ENCODE data around the gene SHC1.

Gene SHC1

GRCh38 chr1:154937988-154938386 is 32.6 kb downstream of the SHC1 start:
- no peak for DNase-seq (ENCODE audit: low spot score)

DNA sequence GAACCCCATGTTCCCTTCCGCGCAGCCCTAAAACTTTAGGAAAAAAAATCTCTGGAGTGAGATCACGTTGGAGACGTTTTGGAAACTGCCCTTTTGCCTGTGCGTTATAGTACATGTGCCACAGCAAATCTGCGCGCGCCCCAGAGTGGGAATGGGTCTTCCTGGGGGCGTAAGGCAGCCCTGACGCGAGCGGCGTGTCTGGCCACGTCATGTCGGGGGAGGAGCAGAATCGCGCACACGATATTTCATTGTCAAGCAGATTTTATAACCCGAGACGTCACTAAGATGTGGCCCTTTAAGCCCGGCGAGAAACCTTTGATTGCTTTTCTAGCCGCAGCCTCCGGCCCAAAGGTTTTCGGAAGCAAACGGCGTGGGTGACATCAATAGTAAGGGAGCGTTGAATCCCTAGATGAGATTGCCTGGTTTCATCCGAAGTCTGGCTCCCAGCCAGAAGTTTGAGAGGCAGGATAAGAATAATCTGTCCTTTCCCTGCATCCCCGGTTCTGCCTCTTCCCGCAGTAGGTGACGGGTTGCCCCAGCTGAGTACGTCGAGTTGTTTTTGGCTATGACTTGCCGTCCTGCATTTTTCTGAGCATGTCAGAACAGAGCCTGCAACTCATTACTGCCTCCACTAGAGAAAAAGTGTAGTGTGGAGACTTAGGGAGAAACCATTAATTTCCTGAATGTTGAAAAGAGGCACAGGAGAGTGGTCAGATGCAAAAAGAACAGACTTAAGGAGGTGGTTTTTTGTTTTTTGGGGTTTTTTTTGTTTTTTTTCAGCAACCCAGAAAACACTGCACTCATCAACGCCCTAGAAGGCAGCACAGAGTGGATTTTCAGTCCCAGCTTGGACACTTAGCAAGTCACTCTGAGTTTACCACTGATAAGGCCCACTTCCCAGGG is 33.2 kb downstream of the SHC1 start:
- peak; percentile 95 for DNase-seq (ENCODE audit: low spot score)

- peak; percentile 97 for DNase-seq (ENCODE audit: low spot score)
These were observed 33.9 kb downstream of the SHC1 start, which contains the start of gene PMVK for GRCh38 chr1:154936555-154937084. Gene PMVK, minus strand, starts transcription at chr1:154936719. Its CDS starts 34 bp downstream, at chr1:154936685.

- no peak for DNase-seq (ENCODE audit: low spot score)
These were observed 34.6 kb downstream of the SHC1 start for GRCh38 chr1:154935749-154936554.

GRCh38 chr1:154934358-154934948 is 36.1 kb downstream of the SHC1 start:
- no peak for DNase-seq (ENCODE audit: low spot score)

GRCh38 chr1:154931940-154932487 is 38.5 kb downstream of the SHC1 start:
- no peak for DNase-seq (ENCODE audit: low spot score)

DNA sequence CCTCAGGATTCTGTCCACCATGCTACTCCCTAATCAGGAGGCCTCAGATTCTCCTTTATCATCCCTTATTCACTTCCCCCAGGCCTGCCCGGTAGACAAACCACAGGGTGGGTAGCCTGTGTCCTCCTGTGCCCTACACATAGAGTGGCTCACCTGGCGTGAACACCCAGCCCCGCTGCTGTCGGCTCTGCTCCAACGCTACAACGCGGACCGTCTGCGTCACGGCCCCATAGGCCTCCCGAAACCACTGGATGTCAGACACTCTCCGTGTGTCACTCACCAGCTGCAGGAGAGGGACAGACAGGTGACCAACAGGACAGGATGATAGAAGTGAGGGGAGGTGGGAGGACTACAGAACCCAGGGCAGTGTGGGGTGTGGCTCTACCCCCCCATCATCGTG is 44.3 kb downstream of the SHC1 start:
- DNase-seq (ENCODE audit: low spot score) = no peak

- no peak for DNase-seq (ENCODE audit: low spot score)
These were observed 45.0 kb downstream of the SHC1 start for GRCh38 chr1:154925335-154926170.

DNA sequence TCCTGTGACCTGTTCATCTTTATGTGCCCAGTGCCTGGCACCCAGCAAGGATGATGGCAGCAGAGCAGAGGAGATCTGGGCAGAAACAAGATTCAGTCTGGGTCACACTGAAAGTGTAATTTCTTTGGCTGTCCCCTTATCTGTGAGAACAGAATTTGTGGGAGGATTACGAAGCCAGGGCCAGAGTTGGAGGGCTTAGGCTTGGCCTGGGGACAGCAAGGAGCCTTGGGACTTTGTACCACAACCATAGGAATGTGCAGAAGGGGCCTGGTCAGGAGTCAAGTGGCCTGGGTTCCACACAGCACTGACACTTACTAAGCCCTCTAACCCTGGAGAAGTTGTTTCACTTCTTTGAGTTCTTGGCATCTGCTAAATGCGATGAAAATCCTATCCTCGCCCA is 46.9 kb downstream of the SHC1 start:
- DNase-seq (ENCODE audit: low spot score) = no peak

- DNase-seq (ENCODE audit: low spot score) = no peak
These were observed 57.3 kb downstream of the SHC1 start for GRCh38 chr1:154913273-154913672.

DNA sequence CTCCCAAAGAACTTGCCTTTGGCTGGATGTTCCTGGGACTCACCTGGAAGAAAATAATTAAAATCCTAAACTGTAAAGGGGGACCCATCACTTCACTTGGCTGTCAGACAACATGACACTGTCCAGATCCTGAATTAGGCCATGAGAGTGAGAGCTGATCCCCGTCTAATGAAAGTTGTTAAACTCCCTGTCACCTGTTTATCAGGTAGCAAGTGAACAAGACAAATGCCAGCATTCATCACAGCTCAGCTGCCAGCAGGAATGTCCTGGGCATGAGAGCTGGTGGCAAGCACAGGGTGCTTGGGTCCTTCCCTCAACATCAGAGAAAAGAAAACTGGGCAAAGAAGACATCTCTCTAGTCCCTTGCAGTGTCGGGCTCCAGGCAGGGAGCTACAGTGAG is 57.8 kb downstream of the SHC1 start:
- DNase-seq (ENCODE audit: low spot score) = no peak

Small RNA genes within 50 kb of the gene (small RNA-seq; reads per million reads assigned to genes)
- gene MIR4258 (0 reads per million in 2 experiments), gene RF00017 (0 reads per million in 2 experiments)
